NCI-H146 (cell line): Measurements from ENCODE around the gene RFX2.

ENCODE experiments used
- DNase-seq: peaks from one replicate; lab custom pipeline; 2025; lab: John Stamatoyannopoulos, UW

RFX2 gene

GRCh38 chr19:5955636-5955935 is 154.7 kb downstream of the RFX2 start:
- DNase-seq = no peak

- no peak for DNase-seq
Observed at GRCh38 chr19:5954293-5954692, 156.0 kb downstream of the RFX2 start.

GRCh38 chr19:5953680-5954213 is 156.6 kb downstream of the RFX2 start:
- DNase-seq = no peak

GRCh38 chr19:5953030-5953589 is 157.2 kb downstream of the RFX2 start:
- DNase-seq = no peak

GRCh38 chr19:5952193-5953029 is 157.9 kb downstream of the RFX2 start:
- DNase-seq = no peak

- no peak for DNase-seq
Observed at GRCh38 chr19:5951338-5951861, 158.9 kb downstream of the RFX2 start.

- DNase-seq = no peak
Observed at GRCh38 chr19:5950741-5951140, 159.6 kb downstream of the RFX2 start.

- DNase-seq = no peak
Observed at GRCh38 chr19:5949792-5950305, 160.5 kb downstream of the RFX2 start.

GRCh38 chr19:5948752-5949564 is 161.3 kb downstream of the RFX2 start:
- no peak for DNase-seq

- no peak for DNase-seq
Observed at GRCh38 chr19:5947435-5947834, 162.9 kb downstream of the RFX2 start.

- DNase-seq = no peak
Observed at GRCh38 chr19:5943623-5944022, 166.7 kb downstream of the RFX2 start.
